Activated CD4-positive, alpha-beta T cell treated with anti-CD3 and anti-CD28 coated beads for 1 hour (primary cell): ENCODE data around the gene AKAP12.
A peak's percentile ranks its signal among the peaks of the same experiment; 100 is the strongest.

Source experiments
- DNase-seq: peaks from one replicate; pipeline ENCODE4 v3.0.0-alpha.2; 2020

AKAP12 gene

GRCh38 chr6:151387175-151387970, 147.6 kb downstream of the AKAP12 start:
- no peak for DNase-seq

- no peak for DNase-seq
Observed at GRCh38 chr6:151388236-151388635, 148.5 kb downstream of the AKAP12 start.

GRCh38 chr6:151388997-151389617, 149.3 kb downstream of the AKAP12 start:
- DNase-seq = no peak

- no peak for DNase-seq
Observed at GRCh38 chr6:151389618-151390275, 150.0 kb downstream of the AKAP12 start.

GRCh38 chr6:151390276-151390850, 150.6 kb downstream of the AKAP12 start:
- DNase-seq = peak; percentile 97

DNA sequence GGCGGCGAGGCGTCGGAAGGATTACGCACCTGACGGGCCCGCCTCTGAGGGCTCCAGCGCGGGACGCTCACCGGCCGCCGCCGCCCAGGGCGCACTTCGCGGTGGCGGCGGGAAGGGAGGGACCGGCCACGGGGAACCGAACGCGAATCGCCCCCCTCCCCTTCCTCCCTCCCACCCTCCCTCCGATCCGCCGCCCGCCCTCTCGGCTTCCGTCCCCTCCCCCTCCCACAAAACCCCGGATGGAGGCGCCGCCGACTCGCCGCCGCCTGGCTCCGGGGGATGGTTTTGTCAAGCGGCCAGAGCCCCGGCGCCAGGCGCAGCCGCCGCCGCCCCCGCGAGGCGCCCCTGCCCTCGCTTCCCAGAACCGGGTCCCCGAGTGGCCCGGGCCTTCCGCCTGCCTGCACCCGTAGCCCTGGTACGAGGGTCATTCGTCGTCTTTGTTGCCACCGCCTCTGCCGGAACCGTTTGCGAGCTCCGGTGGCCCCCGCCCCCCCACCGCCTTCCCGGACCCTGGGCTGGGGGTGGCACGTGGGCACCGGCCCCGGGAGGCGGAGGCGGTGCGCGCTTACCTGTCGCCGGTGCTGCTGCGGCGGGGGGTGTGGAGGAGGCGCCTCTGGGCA, 151.2 kb downstream of the AKAP12 start:
- DNase-seq = peak; percentile 74

DNA sequence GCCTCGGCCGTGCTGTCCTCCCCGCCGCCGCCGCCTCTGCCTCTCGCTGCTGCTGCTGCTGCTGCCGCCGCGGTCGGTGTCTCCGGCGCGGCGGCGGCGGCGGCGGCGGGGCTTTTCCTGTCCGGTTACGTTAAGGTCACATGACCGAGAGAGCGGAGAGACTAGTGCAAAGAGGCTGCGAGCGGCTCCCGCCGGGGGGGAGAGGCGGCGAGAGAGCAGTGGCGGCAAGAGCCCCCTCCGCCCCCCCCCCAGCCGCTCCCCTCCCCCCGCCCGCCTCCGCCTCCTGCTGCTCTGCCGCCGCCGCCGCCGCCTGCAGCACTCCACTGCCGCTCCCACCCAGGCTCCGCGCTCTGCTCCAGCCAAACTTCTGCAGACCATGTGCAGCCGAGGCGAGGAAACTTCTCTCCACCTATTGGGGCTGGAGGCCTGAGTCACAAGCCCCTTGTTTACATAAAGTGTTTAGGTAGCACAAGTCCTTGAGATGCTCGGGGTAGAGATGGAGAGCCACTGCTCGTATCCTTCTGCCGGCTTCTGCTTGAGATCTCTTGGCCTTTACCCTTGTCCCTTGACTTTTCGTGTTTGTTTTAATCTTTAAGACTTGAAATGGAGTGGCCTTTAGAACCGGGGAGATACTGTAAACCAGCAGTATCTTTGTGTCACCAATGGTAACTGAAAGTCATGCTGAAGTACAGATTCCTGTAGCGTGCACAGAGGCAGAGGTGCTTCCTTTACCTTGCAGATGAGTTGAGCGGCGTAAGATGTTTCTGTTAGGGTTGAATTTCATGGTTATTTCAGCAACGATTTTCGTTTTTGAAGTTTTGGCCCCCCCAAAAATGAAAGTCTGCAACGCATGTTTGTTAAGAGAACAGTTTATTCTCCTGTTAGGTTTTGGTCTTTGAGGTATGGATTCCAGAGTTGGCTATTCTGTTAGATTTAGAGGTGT, 152.0 kb downstream of the AKAP12 start, which contains the start of gene ZBTB2:
Gene ZBTB2 (minus strand): TSS at position 89 of the 943 bp plus-strand sequence. CDS start 17,922 bp downstream, outside the sequence.
- peak; percentile 48 for DNase-seq

DNA sequence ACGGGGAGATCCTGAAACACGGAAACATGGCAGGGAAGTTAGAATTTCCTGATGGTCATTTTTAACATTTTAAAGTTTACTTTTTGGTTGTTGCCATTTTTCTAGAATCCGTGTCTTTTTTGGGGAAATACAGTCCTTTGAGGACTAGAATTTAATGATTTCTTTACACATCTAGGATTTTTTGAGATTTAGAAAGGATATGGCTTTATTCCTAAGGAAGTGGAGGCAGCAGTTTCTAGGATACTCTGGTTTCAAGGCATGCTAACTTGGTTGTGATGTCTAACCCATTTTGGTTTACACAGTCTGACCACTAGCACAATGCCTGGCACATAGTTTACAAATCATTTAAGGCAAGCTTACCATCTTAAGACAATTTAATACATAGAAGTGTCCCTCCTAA, 152.7 kb downstream of the AKAP12 start:
- no peak for DNase-seq

GRCh38 chr6:151393410-151393809, 153.6 kb downstream of the AKAP12 start:
- DNase-seq = no peak

DNA sequence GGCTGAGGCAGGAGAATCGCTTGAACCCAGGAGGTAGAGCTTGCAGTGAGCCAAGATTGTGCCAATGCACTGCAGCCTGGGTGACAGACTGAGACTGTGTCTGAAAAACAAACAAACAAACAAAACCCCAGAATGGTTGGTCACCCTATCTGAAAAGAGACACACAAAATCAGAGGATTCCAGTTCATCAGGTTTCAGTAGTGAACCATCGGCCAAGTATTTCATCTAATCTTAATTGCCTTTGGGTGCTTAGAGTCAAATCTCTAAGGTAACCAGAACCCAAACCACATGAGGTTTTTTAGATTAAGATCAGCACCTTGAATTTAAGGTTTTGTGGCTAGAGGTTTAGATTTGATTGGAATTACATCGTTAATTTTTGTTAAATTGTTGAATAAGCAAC, 159.9 kb downstream of the AKAP12 start:
- no peak for DNase-seq

DNA sequence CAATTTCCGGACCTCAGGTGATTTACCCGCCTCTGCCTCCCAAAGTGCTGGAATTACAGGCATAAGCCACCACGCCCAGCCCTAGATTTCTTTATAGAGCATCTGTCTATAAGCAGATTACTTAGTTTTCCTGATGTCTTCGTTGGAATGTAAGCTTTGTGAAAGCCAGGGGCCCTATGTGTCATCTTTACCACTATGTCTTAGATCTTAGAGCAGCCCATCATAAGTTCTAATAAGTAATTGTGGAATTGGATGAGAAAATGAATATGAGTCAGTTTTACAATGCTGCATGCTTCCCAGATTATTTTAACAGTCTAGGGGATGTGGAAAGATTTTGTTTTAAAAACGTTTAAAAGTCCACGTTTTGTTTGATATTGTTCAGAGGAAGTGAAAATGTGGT, 160.7 kb downstream of the AKAP12 start:
- no peak for DNase-seq

DNA sequence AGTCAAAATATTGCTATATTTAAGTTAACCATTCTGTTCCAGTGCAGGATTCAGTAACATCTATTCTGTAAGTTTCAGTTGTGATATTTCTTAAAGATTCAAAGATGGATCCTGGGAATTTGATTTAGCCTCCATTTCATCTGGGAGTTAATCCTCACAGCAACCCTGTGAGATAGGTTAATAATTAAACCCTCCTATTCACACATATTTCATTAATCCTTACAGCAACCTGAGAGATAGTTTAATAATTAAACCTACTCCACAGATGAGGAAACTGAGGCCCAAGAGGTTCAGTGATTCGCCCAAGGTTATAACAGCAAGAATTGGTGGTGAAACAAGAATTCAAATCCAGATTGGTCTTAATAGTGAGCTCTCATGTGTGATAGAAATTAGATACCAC, 162.5 kb downstream of the AKAP12 start:
- DNase-seq = no peak

GRCh38 chr6:151403919-151404308, 164.1 kb downstream of the AKAP12 start:
- DNase-seq = no peak
